Vagina (tissue), 2 donors: ENCODE measurements around the gene PRICKLE4. TPM values are rescaled to one million over a fixed set of nuclear protein-coding genes. Genes with fewer than 3 reads are reported as not detected.

Experiments used
- DNase-seq, 2 donors: peaks; one replicate each; pipeline ENCODE4 v3.0.0-alpha.2; 2017; ENCODE audit errors: extremely low spot score in 2 of 2
- H3K27ac ChIP-seq: fragments of 200-600 bp; sonication (generic); one replicate; pipeline ENCODE4 v1.5.1; 2019
- H3K27me3 ChIP-seq: fragments of 200-600 bp; sonication (generic); one replicate; pipeline ENCODE4 v1.5.1; 2019
- H3K36me3 ChIP-seq, 2 donors: fragments of 200-600 bp; sonication (generic); one replicate each; pipeline ENCODE4 v1.5.1; 2017 to 2019
- H3K4me1 ChIP-seq: fragments of 200-600 bp; sonication (generic); one replicate; pipeline ENCODE4 v1.5.1; 2019
- H3K4me3 ChIP-seq, 2 donors: fragments of 200-600 bp; sonication (generic); 1 replicate in 1 of 2; 2 replicates in 1 of 2; pipeline ENCODE4 v1.5.1; 2016 to 2019
- H3K9me3 ChIP-seq: fragments of 200-600 bp; sonication (generic); one replicate; pipeline ENCODE4 v1.5.1; 2019
- POLR2A ChIP-seq, 2 donors: fragments of 450-650 bp; IDR thresholded peaks; one replicate each; pipeline ENCODE4 v1.6.1; 2017; ENCODE audit warnings: antibody characterized with exemption in 2 of 2, mild to moderate bottlenecking in 2 of 2, moderate library complexity in 2 of 2
- POLR2AphosphoS5 ChIP-seq, 2 donors: sonication (generic); formaldehyde crosslinking; IDR thresholded peaks; one replicate each; pipeline ENCODE4 v1.9.0; 2017; ENCODE audit warnings: antibody characterized with exemption in 2 of 2, mild to moderate bottlenecking in 2 of 2, low read depth in 1 of 2; ENCODE audit not compliant: insufficient read depth in 1 of 2
- intact Hi-C: fragments of 100-400 bp; cut with DNase I; formaldehyde crosslinking; loops from one replicate; pipeline ENCODE4 v1.15.1; 2023
- total RNA-seq: library from RNA; depleted of rRNA; stranded (reverse); fragments of >200 nt; gene quantifications from one replicate; pipeline ENCODE4 v1.2.3, GENCODE V29; 2016
- TF ChIP-seq, protein P1 (sequence below), 3 experiments: fragments of 450-650 bp in 2 of 3; fragments of 200-600 bp in 1 of 3; sonication (generic) in 1 of 3; IDR thresholded peaks; one replicate each; pipeline ENCODE4 v1.5.1; 2017 to 2019; ENCODE audit warnings: antibody characterized with exemption in 3 of 3, mild to moderate bottlenecking in 2 of 3, moderate library complexity in 2 of 3

The PRICKLE4 gene
- total RNA-seq, 1 donor from 2014 or later: 10.1 TPM

DNA sequence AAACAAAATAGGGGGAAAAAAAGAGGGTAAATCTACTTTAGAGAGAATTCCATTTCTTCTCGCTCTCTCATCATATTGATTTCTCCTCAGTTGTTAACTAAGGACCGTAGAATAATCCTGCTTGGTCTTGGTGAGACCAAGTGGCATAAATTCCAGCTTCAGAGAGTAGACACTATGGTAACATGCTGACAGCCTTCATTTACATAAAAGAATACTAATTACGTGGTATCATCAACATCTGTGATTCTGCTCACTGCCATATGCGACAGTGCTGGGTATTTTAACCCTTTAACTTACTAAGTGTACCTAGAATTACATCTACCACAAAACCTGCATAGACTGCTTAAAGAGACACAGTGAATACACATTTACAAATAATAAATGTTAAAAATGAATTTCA is 34.0 kb downstream of the PRICKLE4 start:
- Histone ChIP-seq H3K27me3 (no peaks in the 10 kb centered on the region), H3K36me3 (no peaks in the 10 kb centered on the region), H3K4me1 (no peaks in the 10 kb centered on the region), H3K27ac (no peak overlapping the region), H3K9me3 (no peaks in the 10 kb centered on the region), H3K4me3 (no peak overlapping the region)
- no peak for DNase-seq
- intact Hi-C loops: no loop called here
- TF ChIP-seq POLR2AphosphoS5 (IDR thresholded peaks at IDR 0.05; ENCODE audit: insufficient read depth in 1 of 2, low read depth in 1 of 2): no peak
- TF ChIP-seq, protein P1, sequence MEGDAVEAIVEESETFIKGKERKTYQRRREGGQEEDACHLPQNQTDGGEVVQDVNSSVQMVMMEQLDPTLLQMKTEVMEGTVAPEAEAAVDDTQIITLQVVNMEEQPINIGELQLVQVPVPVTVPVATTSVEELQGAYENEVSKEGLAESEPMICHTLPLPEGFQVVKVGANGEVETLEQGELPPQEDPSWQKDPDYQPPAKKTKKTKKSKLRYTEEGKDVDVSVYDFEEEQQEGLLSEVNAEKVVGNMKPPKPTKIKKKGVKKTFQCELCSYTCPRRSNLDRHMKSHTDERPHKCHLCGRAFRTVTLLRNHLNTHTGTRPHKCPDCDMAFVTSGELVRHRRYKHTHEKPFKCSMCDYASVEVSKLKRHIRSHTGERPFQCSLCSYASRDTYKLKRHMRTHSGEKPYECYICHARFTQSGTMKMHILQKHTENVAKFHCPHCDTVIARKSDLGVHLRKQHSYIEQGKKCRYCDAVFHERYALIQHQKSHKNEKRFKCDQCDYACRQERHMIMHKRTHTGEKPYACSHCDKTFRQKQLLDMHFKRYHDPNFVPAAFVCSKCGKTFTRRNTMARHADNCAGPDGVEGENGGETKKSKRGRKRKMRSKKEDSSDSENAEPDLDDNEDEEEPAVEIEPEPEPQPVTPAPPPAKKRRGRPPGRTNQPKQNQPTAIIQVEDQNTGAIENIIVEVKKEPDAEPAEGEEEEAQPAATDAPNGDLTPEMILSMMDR (IDR thresholded peaks at IDR 0.05): no peak
- no peak for TF ChIP-seq POLR2A (IDR thresholded peaks at IDR 0.05)

DNA sequence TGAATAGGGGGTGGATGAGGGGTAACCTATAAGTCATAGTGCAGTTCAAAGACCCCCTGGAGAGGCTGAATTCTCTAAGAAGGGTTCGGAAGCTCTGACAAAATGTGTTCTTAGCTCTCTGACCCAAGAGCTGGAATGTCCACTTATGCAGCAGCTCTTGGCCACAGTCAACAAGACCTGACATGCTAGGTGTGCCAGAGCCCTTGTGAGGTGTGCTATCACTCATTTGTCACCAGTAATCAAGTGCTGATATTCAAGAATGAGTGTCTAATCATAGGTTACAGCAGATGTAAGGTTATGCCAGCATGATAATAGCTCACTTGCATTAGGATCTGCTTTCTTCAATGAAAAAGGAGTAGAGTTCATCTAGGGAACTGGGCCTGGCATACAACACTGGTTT is 35.0 kb downstream of the PRICKLE4 start:
- no peaks in the 10 kb centered on the region for H3K36me3 ChIP-seq
- no peak for TF ChIP-seq POLR2AphosphoS5 (IDR thresholded peaks at IDR 0.05; ENCODE audit: insufficient read depth in 1 of 2, low read depth in 1 of 2)
- no peak for TF ChIP-seq POLR2A (IDR thresholded peaks at IDR 0.05)
- TF ChIP-seq, protein P1 (IDR thresholded peaks at IDR 0.05): no peak
- intact Hi-C loops: no loop called here
- H3K27me3 ChIP-seq: no peaks in the 10 kb centered on the region
- H3K27ac ChIP-seq: no peak overlapping the region
- no peak for DNase-seq
- no peaks in the 10 kb centered on the region for H3K4me1 ChIP-seq
- H3K4me3 ChIP-seq: no peak overlapping the region
- H3K9me3 ChIP-seq: no peaks in the 10 kb centered on the region

DNA sequence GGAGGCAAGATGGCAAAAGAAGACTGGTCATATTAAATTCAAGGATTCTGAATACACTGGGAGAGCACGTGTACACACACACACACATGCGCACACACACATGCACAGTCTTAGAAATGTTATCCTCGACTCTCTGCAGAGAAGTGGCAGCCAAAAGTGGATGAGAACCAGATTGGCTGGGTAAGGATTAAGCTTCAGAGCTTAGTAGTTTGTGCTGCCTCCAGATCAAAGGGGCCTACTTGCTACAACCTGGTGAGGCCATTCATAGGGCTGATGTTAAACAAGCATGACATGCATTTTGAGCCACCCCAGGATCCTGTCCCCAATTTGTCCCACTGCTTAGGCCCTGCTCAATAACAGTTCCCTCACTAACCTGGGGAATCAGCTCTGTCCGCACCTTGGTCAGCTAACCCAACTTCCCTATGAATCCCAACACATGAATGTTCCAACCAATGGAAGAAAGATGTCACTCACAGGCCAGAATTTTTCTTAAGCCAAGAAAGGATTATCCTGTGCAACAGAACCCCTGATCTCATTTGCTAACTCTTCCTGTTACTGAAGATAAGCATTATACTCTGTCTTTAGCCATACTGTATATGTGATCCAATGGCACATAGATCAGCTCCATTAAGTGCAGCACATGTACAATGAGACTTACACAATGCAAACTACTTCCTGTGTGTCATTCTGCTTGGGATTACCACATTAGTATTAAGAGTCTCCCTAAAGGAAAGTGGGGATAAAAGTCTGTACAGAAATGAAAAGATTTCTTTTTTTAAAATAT is 37.9 kb downstream of the PRICKLE4 start:
- Histone ChIP-seq H3K9me3 (no peaks in the 10 kb centered on the region), H3K27me3 (no peaks in the 10 kb centered on the region), H3K4me3 (no peak overlapping the region), H3K27ac (no peak overlapping the region), H3K4me1 (no peaks in the 10 kb centered on the region), H3K36me3 (no peaks in the 10 kb centered on the region)
- no peak for DNase-seq
- TF ChIP-seq, protein P1 (IDR thresholded peaks at IDR 0.05): no peak
- TF ChIP-seq POLR2A (IDR thresholded peaks at IDR 0.05): no peak
- TF ChIP-seq POLR2AphosphoS5 (IDR thresholded peaks at IDR 0.05; ENCODE audit: insufficient read depth in 1 of 2, low read depth in 1 of 2): no peak
- intact Hi-C loops: no loop called here

DNA sequence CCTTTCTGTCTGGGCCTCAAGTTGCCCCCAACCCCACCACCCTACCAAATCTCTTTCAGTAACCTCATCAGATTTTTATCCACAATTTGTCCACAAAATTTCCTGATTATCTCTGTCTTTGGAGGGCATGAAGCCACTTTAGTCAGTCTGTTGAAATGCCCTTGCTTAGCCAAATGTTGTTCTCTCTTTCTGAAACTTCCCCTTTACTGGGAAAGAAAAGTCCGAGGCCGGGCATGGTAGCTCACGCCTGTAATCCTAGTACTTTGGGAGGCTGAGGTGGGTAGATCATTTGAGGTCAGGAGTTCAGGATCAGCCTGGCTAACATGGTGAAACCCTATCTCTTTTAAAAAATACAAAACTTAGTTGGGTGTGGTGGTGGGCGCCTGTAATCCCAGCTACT is 40.7 kb downstream of the PRICKLE4 start:
- no peak for DNase-seq
- Histone ChIP-seq H3K27me3 (no peaks in the 10 kb centered on the region), H3K27ac (no peak overlapping the region), H3K4me1 (no peaks in the 10 kb centered on the region), H3K9me3 (no peaks in the 10 kb centered on the region), H3K4me3 (no peak overlapping the region), H3K36me3 (no peaks in the 10 kb centered on the region)
- intact Hi-C loops: no loop called here
- TF ChIP-seq POLR2A (IDR thresholded peaks at IDR 0.05): no peak
- TF ChIP-seq POLR2AphosphoS5 (IDR thresholded peaks at IDR 0.05; ENCODE audit: insufficient read depth in 1 of 2, low read depth in 1 of 2): no peak
- TF ChIP-seq, protein P1 (IDR thresholded peaks at IDR 0.05): no peak

DNA sequence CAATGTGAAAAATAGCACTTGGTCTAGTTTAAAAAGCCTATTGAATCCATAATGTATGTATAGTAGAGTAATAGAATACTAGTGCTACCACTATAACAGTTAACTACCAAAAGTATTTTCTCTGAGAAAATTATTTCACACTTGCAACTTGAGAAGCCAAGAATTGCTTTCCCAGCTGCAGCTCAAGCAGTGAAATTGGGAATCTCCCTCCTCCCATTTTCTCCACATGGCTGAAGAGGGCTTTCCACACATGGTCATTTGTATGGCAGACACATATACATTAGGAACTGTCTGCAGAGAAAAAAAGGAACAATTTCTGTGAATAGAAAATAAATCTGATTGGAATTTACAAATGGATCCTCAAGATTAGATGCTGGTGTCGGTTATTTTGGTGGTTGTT is 41.4 kb downstream of the PRICKLE4 start:
- Histone ChIP-seq H3K4me3 (no peak overlapping the region), H3K4me1 (no peaks in the 10 kb centered on the region), H3K9me3 (no peaks in the 10 kb centered on the region), H3K36me3 (no peaks in the 10 kb centered on the region), H3K27ac (no peak overlapping the region), H3K27me3 (no peaks in the 10 kb centered on the region)
- no peak for TF ChIP-seq POLR2AphosphoS5 (IDR thresholded peaks at IDR 0.05; ENCODE audit: insufficient read depth in 1 of 2, low read depth in 1 of 2)
- TF ChIP-seq, protein P1 (IDR thresholded peaks at IDR 0.05): no peak
- TF ChIP-seq POLR2A (IDR thresholded peaks at IDR 0.05): no peak
- no peak for DNase-seq
- intact Hi-C loops: no loop called here
